AG04449 (cell line): ENCODE data around the gene FER1L5.

Source experiments
- CTCF ChIA-PET: fragments of 350-600 bp; formaldehyde crosslinking; extraction: SDS; loops from one replicate; lab custom pipeline; 2021; ENCODE audit warnings: antibody characterized with exemption; lab: Yijun Ruan, JAX
- POLR2A ChIA-PET: fragments of 400-600, 350-600 bp; formaldehyde crosslinking; extraction: SDS; loops from one replicate; lab custom pipeline; 2020; ENCODE audit warnings: antibody characterized with exemption, inconsistent platforms; lab: Yijun Ruan, JAX
- DNase-seq: peaks from one replicate; pipeline ENCODE4 v3.0.0-alpha.2; 2010; ENCODE audit warnings: low read depth, low spot score
- H3K4me3 ChIP-seq: 2 replicates; pipeline ENCODE4 v1.5.1; 2011; ENCODE audit warnings: low read depth, mild to moderate bottlenecking, control low read depth, low read length
- TF ChIP-seq, protein P1 (sequence below): IDR thresholded peaks from one replicate; pipeline ENCODE4 v1.5.1; 2011; ENCODE audit warnings: mild to moderate bottlenecking, moderate library complexity, low read length, control low read depth, inconsistent platforms; ENCODE audit not compliant: insufficient read depth; ENCODE audit errors: missing control alignments

Gene FER1L5

DNA sequence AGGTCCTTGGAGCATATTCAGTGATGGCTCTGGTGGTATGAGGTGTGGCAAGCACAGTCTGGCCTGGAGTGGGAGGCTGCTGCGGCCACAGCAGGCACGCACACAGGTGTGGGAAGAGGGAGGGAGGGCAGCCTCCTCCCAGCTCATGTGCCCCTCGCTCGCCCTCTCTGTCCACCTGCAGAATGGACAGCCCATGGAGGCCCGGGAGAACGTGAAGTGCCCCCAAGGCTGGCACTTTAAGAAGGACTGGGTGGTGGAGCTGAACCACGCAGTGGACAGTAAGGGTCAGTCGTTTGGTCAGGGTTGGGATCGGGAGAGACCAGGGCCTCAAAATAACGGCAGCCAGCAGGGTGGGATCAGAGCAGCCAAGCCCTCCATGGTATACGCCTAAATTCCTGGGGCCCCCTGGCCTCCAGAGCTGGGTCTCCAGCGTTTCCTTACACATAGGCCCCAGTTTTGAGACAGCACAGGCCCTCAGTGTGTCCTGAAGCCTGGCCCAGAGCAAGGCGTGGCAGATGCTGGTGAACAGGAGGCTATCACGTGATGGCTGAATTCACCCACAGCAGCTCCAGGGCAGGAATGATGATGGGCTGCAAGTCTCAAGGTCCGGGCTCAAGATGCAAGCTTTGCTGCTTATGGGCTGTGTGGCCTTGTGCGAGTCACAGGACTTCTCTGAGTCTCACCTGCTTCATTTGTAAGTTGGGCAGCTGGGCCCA is 47.9 kb downstream of the FER1L5 start:
- CTCF ChIA-PET, result no interaction called here
- POLR2A ChIA-PET, result no interaction called here
- DNase-seq, result no peak
- no peak overlapping the region for H3K4me3 ChIP-seq
- TF ChIP-seq, protein P1, sequence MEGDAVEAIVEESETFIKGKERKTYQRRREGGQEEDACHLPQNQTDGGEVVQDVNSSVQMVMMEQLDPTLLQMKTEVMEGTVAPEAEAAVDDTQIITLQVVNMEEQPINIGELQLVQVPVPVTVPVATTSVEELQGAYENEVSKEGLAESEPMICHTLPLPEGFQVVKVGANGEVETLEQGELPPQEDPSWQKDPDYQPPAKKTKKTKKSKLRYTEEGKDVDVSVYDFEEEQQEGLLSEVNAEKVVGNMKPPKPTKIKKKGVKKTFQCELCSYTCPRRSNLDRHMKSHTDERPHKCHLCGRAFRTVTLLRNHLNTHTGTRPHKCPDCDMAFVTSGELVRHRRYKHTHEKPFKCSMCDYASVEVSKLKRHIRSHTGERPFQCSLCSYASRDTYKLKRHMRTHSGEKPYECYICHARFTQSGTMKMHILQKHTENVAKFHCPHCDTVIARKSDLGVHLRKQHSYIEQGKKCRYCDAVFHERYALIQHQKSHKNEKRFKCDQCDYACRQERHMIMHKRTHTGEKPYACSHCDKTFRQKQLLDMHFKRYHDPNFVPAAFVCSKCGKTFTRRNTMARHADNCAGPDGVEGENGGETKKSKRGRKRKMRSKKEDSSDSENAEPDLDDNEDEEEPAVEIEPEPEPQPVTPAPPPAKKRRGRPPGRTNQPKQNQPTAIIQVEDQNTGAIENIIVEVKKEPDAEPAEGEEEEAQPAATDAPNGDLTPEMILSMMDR, result no peak

DNA sequence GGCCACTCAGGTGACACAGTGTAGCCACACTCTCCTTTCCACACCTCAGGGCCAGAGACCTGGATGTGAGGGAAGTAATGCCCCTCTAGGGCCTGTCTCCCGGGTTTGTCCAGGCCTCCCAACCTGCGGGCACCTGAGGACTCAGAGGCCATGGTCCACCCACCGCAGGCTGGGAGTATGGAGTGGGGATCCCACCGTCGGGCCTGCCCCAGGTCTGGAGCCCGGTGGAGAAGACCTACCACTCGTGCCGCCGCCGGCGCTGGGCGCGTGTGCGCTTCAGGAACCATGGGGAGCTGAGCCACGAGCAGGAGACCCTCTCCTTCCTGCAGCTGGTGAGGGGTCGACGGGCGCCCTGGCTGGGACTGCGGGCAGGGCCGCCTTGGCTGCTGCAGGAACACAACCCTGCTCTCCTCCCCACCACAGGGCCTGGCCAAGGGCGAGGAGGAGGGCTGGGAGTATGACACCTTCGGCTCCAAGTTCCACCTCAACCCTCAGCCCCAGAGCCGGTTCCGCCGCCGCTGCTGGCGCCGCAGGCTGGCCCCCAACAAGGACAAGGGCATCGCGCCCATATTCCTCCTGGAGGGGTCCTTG is 48.6 kb downstream of the FER1L5 start:
- ChIA-PET CTCF (no interaction called here), POLR2A (no interaction called here)
- H3K4me3 ChIP-seq, result no peak overlapping the region
- TF ChIP-seq, protein P1, result no peak
- no peak for DNase-seq

DNA sequence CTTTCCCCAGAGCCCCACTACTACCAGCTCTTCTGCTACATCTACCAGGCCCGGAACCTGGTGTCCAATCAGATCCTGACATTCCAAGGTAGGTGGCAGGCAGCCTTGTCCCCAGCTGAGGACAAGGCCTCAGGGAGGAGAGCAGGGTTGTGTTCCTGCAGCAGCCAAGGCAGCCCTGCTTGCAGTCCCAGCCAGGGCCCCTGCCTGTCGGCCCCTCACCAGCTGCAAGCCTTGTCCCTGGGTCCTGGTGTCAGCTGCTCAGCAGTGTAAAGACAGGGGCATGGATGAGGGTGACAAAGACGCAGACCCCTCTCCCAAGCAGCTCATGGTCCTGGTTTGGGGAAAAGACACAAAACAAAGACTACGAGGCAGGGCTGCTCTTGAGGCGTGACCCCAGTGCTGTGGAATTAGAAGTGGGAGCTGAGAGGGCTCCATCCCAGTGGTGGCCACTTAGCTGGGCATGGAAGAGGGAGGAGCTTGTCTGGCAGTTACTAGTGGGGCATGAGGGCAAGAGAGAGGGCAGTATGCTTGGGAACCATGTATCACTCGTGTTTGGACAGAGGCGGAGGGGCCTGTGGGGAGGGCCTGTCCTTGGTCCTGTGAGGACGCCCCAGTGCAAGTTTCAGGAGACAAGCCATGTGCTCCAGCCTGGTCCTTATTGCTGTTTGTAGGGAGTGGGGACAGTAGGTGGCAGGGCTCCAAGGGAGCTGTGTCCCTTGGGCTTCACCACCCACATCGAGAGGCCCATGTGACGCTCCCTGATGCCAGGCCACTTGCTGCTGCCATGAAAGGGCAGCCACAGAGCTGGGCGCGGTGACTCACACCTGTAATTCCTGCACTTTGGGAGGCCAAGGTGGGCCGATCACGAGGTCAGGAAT is 49.8 kb downstream of the FER1L5 start:
- ChIA-PET CTCF (interaction anchor here (1.6 kb wide), 1 partner anchor 11 kb away, joined by 4 read pairs; no protein-coding TSS in a partner anchor), POLR2A (interaction anchor here (0.6 kb wide), 1 partner anchor 48 kb away, joined by 3 read pairs; no protein-coding TSS in a partner anchor)
- DNase-seq, result no peak
- TF ChIP-seq, protein P1, result no peak
- H3K4me3 ChIP-seq, result no peak overlapping the region

DNA sequence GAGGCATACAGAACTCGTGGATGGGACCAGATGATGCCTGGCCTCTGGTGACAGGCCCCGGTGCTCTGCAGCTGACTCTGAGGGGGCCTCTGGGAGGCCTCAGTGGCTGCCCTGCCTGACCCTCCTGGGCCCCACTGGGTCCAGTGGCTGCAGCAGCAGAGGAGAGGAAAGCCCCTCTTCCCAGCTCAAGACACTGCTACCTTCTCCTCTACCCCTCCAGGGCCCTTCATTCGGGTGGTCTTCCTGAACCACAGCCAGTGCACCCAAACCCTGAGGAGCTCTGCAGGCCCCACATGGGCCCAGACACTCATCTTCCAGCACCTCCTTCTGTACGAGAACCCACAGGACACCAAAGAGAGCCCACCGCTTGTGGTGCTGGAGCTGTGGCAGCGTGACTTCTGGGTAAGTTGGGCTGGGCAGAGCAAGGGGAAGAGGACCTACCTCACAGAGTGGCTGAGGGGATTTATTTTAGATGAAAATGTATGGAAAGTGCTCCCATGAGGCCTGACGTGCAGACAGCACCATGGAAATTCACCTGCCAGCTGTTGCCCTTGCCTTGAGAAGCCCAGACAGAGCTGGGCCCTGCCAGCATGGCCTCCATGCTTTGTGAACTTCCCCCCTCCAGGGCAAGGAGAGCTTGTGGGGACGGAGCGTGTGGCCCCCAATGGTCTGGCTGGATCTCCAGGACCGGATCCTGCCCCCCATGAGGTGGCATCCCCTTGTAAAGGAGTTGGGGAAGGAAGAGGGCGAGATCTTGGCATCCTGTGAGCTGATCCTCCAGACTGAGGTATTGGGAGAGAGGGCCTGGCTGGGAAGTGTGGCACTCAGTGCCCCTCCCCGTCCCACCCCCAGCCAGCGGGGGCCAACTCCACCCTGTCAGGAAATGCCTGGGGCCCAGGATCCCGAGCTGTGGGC is 51.0 kb downstream of the FER1L5 start:
- CTCF ChIA-PET, result interaction anchor here (1.6 kb wide), 1 partner anchor 10 kb away, joined by 4 read pairs; no protein-coding TSS in a partner anchor
- DNase-seq, result no peak
- POLR2A ChIA-PET, result no interaction called here
- H3K4me3 ChIP-seq, result no peak overlapping the region
- TF ChIP-seq, protein P1, result no peak

DNA sequence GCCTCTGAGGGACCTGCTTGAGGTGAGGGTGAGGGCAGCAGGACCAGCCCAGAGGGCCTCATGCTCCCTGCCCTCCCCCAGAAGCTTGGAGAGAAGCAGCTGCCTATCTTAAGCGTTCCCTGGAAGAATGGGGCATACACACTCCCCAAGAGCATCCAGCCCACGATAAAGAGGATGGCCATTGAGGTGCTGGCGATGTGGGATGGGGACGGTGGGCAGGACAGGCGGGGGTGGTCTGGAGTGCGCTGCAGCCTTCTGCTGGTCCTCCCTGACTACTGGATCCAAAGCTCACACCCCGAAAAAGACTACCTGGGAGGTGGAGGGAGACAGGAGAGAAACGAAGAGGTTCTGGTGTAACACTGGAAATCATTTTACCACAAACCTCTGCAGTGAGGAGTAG is 51.7 kb downstream of the FER1L5 start:
- TF ChIP-seq, protein P1, result no peak
- ChIA-PET POLR2A (no interaction called here), CTCF (interaction anchor here (1.6 kb wide), 1 partner anchor 9 kb away, joined by 4 read pairs; no protein-coding TSS in a partner anchor)
- no peak overlapping the region for H3K4me3 ChIP-seq
- DNase-seq, result no peak
